ENCODE measurements around the gene GNPTAB.

The GNPTAB gene

DNA sequence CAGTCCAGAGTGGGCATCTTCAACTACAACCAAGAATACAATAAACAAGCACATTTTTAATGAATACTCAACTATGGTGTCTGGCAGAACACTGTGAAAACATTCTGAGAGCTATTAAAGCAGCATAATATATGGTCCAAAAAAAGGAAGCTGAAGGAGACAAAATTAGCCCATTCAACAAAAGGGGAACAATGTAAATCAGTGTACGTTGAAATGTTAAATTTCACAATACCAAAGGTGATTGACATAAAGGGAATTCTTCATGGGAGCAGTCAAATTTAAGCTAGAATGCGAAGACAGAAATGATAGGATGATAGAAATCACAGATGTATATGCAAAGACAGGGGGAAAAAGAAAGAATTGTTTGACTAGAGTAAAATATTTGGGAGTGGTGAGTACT, 50.2 kb downstream of the GNPTAB start:
- Histone ChIP-seq H3K4me1 (ENCODE audit: low read length) (0 out of 2 replicates have a peak, but pooled peaks cover 4% of the 10 kb centered on the region), H3K27me3 (ENCODE audit: low read depth, low read length) (no peaks in the 10 kb centered on the region), H2AFZ (ENCODE audit: low read depth, low read length) (no peak overlapping the region), H4K20me1 (ENCODE audit: insufficient read depth, low read length) (no peaks in the 10 kb centered on the region), H3K36me3 (replicated peaks; ENCODE audit: low read depth, low read length) (peaks cover 5% of the 10 kb centered on the region), H3K9me3 (ENCODE audit: insufficient read depth, low read length) (no peaks in the 10 kb centered on the region), H3K4me2 (ENCODE audit: low read length) (no peak overlapping the region), H3K79me2 (ENCODE audit: low read length) (no peaks in the 10 kb centered on the region), H3K9ac (ENCODE audit: low read length) (no peak overlapping the region), H3K27ac (ENCODE audit: low read length) (no peak overlapping the region), H3K4me3 (ENCODE audit: low read length) (no peak overlapping the region)
- TF ChIP-seq, protein P1, sequence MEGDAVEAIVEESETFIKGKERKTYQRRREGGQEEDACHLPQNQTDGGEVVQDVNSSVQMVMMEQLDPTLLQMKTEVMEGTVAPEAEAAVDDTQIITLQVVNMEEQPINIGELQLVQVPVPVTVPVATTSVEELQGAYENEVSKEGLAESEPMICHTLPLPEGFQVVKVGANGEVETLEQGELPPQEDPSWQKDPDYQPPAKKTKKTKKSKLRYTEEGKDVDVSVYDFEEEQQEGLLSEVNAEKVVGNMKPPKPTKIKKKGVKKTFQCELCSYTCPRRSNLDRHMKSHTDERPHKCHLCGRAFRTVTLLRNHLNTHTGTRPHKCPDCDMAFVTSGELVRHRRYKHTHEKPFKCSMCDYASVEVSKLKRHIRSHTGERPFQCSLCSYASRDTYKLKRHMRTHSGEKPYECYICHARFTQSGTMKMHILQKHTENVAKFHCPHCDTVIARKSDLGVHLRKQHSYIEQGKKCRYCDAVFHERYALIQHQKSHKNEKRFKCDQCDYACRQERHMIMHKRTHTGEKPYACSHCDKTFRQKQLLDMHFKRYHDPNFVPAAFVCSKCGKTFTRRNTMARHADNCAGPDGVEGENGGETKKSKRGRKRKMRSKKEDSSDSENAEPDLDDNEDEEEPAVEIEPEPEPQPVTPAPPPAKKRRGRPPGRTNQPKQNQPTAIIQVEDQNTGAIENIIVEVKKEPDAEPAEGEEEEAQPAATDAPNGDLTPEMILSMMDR (IDR thresholded peaks at IDR 0.05; ENCODE audit: low read depth, low read length) = no peak
- no peak for TF ChIP-seq EZH2phosphoT487 (IDR thresholded peaks at IDR 0.05; ENCODE audit: low read depth)

DNA sequence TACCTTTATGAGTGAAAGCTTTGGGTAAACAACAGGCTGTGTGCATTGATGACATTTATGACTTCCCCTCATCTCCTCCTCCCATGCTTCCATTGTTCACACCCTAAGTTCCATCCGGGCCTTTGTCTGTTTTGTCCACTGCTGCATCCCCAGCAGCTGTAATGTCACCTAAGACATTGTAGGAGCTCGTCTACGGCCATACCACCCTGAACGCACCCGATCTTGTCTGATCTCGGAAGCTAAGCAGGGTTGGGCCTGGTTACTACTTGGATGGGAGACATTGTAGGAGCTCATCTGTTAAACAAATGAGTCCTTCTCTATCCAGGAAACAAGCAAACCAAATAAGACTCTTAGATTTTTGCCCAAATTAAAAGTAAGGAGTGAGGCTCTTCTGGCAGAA, 51.1 kb downstream of the GNPTAB start:
- Histone ChIP-seq H3K9ac (ENCODE audit: low read length) (no peak overlapping the region), H3K79me2 (ENCODE audit: low read length) (no peaks in the 10 kb centered on the region), H3K4me2 (ENCODE audit: low read length) (no peak overlapping the region), H3K27ac (ENCODE audit: low read length) (no peak overlapping the region), H3K9me3 (ENCODE audit: insufficient read depth, low read length) (no peaks in the 10 kb centered on the region), H3K4me1 (ENCODE audit: low read length) (0 out of 2 replicates have a peak, but pooled peaks cover 4% of the 10 kb centered on the region), H4K20me1 (ENCODE audit: insufficient read depth, low read length) (no peaks in the 10 kb centered on the region), H3K4me3 (ENCODE audit: low read length) (no peak overlapping the region), H3K27me3 (ENCODE audit: low read depth, low read length) (no peaks in the 10 kb centered on the region), H2AFZ (ENCODE audit: low read depth, low read length) (no peak overlapping the region), H3K36me3 (replicated peaks; ENCODE audit: low read depth, low read length) (peaks cover 5% of the 10 kb centered on the region)
- TF ChIP-seq, protein P1 (IDR thresholded peaks at IDR 0.05; ENCODE audit: low read depth, low read length) = no peak
- no peak for TF ChIP-seq EZH2phosphoT487 (IDR thresholded peaks at IDR 0.05; ENCODE audit: low read depth)

DNA sequence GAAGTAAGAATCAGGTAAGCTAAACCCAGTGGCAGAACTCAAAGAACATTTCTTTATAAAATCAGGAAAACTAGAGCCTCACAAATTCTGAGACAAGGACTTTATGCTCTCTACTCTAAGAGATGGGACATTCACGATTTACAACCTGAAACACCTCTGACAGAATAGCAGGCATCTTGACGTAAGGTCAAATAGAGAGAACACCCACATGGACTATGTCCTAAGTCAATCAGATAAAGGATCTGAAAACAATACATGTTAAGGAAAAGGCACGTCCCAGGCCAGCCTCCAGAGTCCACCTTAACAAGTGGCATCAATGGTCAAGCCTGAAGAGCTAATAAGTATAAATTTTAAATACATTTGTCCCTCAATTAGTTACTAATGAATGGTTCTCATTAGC, 51.6 kb downstream of the GNPTAB start:
- Histone ChIP-seq H3K9ac (ENCODE audit: low read length) (no peak overlapping the region), H2AFZ (ENCODE audit: low read depth, low read length) (no peak overlapping the region), H3K4me2 (ENCODE audit: low read length) (no peak overlapping the region), H3K4me1 (ENCODE audit: low read length) (0 out of 2 replicates have a peak, but pooled peaks cover 4% of the 10 kb centered on the region), H3K4me3 (ENCODE audit: low read length) (no peak overlapping the region), H3K27ac (ENCODE audit: low read length) (no peak overlapping the region), H3K36me3 (replicated peaks; ENCODE audit: low read depth, low read length) (peaks cover 5% of the 10 kb centered on the region), H3K9me3 (ENCODE audit: insufficient read depth, low read length) (no peaks in the 10 kb centered on the region), H3K79me2 (ENCODE audit: low read length) (no peaks in the 10 kb centered on the region), H4K20me1 (ENCODE audit: insufficient read depth, low read length) (no peaks in the 10 kb centered on the region), H3K27me3 (ENCODE audit: low read depth, low read length) (no peaks in the 10 kb centered on the region)
- TF ChIP-seq EZH2phosphoT487 (IDR thresholded peaks at IDR 0.05; ENCODE audit: low read depth) = no peak
- TF ChIP-seq, protein P1 (IDR thresholded peaks at IDR 0.05; ENCODE audit: low read depth, low read length) = no peak

DNA sequence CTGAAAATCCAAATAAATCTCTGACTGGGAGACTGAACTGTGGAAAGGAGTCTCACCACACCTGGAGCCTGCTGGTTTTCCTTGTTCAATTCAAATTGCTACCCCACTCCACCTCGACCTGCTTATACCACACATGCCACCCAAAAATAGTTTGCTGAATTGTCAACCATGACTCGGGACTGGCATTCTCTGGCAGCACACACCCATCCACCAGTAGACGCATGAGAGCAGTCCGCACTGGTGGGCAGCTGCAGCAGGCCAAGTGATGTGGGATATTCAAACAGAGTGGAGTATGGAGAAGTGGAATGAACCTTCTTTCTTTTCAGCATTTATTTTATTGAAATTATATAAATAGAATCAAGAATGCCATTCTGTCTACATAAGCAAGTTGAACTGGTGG, 52.8 kb downstream of the GNPTAB start:
- no peak overlapping the region for H3K27ac ChIP-seq (ENCODE audit: low read length)
- H3K4me1 ChIP-seq (ENCODE audit: low read length) = peaks cover 7% of the 10 kb centered on the region; the same call in 1 of the 2 replicates

More for the DNA sequence above, 52.8 kb downstream of the GNPTAB start:
- TF ChIP-seq EZH2phosphoT487 (IDR thresholded peaks at IDR 0.05; ENCODE audit: low read depth) = no peak
- TF ChIP-seq, protein P1 (IDR thresholded peaks at IDR 0.05; ENCODE audit: low read depth, low read length) = no peak
- no peaks in the 10 kb centered on the region for H3K79me2 ChIP-seq (ENCODE audit: low read length)
- H3K27me3 ChIP-seq (ENCODE audit: low read depth, low read length) = no peaks in the 10 kb centered on the region
- H3K4me2 ChIP-seq (ENCODE audit: low read length) = no peak overlapping the region
- H3K4me3 ChIP-seq (ENCODE audit: low read length) = no peak overlapping the region
- no peak overlapping the region for H2AFZ ChIP-seq (ENCODE audit: low read depth, low read length)
- H4K20me1 ChIP-seq (ENCODE audit: insufficient read depth, low read length) = no peaks in the 10 kb centered on the region
- no peaks in the 10 kb centered on the region for H3K9me3 ChIP-seq (ENCODE audit: insufficient read depth, low read length)
- peaks cover 5% of the 10 kb centered on the region for H3K36me3 ChIP-seq (replicated peaks; ENCODE audit: low read depth, low read length)
- no peak overlapping the region for H3K9ac ChIP-seq (ENCODE audit: low read length)
